HG03432 (cell line): ENCODE data around the gene CACNA1S.
A peak's percentile ranks its signal among the peaks of the same experiment; 100 is the strongest.

Experiments
- ATAC-seq: cut with Tn5 transposase; IDR thresholded peaks from one replicate; pipeline ENCODE4 v1.9.1; 2021; ENCODE audit warnings: mild to moderate bottlenecking, moderate library complexity; ENCODE audit not compliant: unreplicated experiment

Gene CACNA1S

DNA sequence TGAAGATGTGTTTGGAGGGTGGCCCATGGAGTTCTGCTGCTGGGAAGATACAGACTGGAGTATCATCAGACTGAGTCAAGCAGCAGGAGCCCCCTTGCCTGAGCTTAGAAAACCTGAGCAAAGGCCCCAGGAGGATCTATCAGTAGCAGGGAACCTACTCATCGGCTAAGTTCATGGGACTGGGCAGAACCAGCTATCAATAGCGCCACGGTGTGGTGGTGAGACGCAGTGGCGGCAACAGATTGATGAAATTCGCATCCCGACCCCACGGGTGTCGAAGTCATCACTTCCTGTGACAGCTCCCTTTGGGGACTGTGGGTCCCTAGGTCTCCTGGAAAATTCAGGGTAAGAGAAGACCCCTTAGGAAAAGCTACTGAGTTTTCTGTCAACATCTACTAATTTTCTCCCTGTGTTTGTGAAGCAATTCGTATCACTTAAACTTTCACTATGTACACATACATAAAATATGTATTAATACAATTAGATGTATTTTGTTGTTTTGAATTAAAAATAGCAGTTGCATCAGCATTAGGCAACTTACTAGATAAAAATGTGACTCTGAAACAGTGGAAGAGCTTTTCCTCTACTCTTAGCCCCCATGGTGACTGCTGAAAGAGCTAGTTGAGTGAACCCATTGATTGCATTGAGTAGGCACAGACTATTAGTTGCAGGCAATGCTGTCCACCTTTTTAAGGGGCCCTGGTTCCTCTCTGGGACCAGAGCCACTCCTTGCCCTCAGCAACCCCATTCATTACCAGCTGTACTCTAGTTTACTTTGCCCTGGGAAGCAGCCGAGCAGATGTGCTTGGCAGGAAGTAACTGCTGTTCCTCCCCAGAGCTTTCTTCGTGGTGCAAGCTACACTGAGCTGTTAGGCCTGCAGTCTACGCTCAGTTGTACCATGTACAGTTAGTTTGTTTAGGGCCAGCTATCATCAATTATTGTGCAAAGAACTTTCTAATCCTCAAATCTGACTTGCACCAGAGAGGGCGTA is 7.3 kb upstream of the CACNA1S start:
- peak; percentile 55 for ATAC-seq

DNA sequence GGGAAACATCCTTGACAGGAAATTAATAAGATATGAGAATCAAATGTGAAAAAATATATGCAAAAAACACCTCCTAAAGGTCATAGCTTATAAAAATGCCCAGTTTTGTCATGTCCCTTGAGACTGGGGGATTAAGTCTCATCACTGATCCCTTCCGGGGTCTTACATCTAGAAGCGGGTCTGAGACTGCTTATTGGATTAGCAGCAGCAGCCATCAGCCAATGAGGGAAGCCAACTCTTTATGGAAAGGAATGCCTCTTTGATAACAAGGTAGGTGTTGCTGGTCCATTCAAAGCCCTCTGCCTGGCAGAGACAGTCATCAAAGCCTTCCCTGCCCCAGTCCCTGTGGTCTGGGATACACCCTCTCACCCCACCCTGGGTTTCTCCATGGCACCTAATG is 3.9 kb upstream of the CACNA1S start:
- no peak for ATAC-seq

DNA sequence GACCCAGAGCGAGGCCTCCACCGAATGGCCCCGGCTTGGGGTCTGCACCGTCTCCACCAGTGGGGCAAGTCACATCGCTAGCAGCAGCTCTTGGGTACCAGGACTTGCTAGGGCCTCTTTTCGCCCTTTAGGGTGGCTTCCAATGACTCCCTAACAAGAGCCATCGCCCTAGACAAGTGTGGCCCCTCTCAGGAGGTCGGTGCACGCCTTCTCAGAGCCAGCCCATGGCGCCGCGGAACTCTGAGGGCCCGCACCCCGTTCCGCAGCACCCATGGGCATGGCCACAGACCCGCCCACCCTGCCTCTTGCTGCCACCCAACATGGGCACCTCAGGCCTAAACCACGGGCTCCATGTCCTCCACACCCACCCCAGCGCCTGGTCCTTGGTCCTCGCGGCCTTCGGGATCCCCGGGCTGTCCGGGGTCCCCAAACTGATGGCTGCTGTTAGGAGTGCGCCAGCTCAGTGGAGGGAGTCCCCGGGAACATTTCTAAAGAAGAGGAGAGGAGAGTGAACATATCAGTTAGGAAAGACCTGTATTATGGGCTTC is 3.2 kb upstream of the CACNA1S start:
- no peak for ATAC-seq

DNA sequence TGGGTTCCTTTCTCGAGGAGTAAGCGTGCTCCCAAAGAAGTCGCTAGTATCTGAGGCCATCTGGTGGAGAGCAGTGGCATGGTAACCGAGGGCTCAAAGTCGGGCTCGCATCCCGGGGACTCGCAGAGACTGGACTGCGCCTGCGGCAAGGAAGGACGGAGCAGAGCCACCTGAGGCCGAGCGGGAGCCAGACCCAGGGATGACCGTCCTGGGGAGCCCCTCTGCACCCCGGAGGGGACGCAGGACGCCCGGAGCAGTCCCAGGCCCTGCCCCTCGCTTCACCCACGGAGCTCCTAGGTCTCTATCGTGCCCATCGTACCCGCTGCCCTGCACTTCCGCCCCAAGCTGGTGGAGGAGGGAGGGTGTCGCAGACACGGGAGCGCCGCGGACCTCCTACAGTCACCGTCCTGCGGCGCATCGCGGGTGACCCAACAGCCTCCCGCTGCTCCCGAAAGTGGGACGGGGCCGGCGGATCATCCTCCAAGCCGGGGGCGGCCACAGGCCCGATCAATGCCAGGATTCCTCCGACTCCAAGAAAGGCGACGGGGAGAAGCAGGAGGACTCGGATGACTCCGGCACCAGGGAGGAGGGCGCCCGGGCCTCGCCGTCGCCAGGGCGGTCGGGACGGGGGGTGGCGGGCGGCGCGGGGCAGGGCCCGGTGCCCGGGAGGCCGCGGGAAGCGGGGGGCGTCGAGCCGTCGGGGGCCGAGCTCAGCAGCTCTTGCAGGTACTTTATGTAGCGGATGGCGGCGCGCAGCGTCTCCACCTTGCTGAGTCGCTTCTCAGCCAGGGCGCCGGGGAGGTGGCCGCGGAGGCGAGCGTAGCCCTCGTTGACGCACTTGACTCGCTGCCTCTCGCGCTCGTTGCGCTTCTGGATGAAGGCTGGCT is 2.3 kb upstream of the CACNA1S start:
- peak; percentile 94 for ATAC-seq

DNA sequence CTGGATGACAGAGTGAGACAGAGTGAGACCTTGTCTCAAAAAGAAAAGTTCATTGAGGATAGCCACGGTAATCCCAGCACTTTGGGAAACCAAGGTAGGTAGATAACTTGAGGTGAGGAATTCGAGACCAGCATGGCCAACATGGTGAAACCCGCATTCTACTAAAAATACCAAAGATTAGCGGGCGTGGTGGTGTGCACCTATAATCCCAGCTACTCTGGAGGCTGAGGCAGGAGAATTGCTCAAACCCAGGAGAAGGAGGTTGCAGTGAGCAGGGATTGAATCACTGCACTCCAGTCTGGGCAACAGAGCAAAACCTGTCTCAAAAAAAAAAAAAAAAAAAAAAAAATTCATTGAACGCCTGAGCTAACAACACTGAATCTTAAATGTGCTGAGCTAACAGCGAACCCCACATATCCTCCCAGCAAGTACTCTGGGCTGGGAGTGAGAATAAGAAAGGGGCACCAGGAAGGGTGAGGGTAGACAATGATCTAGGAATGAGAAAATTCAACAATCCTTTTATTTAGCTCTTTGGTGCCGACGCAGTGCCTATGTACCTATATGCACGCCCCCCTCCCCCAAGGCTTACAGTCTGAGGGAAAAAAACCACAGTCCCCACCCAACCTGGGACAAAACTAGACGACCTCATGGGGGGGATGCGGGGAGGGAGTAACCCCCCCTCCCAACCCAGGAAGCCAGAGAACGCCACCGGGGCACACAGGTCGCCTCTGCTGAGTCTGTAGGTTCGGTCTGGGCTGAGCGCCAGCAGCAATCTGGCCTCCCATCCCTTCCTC is 1.4 kb upstream of the CACNA1S start:
- ATAC-seq, result no peak

DNA sequence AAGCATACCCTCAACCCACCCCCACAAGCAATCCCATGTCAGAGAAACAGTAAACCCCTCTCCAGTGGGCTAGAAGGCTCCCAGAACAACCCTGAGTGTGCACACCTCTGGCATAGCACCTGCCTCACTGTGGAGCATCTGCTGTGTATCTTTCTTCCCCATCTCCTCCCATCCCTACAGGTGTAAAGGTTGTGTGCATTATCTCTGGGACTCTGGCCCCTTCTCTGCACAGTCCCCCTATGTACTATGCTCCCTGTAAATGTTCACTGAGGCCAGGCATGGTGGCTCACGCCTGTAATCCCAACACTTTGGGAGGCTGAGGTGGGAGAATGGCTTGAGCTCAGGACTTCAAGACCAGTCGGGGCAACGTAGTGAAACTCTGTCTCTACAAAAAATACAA is 700 bp upstream of the CACNA1S start:
- no peak for ATAC-seq

DNA sequence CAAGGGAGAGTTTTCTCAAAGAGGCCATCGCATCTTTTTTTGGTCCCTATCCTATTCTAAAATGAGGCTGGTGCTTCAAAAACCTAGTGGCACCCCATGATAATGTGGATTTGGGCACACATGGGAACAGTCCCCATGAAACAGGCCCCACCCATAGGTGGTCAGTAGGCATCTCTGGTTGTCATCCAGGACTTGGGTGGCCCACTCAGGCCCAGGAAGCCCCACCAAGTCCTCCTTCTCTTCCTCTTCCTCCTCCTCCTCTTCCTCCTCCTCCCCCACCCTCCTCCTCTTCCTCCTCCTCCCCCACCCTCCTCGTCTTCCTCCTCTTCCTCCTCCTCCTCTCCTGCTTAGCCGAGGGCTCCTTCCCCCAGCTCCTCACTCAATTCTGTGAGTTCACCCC is 554 bp downstream of the CACNA1S start:
- ATAC-seq, result no peak

DNA sequence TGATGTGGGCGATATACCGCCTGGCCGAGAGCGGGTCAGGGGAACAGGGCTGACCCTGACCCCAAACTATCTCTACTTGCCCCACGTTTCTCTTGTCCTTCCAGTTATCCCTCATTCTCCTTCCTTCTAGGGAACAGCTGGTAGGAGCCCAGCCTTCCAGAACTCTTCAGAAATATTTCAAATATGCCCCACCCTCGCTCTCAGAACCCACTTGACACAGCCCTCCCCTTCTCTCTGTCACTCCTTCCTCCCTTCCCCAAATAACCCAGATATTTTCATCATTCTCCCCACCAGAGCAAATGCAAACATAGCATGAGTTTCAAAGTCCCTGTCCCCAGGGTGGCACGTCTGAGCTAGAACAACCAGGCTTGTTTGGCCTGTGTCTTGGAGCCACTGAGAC is 1.1 kb downstream of the CACNA1S start:
- ATAC-seq, result no peak

DNA sequence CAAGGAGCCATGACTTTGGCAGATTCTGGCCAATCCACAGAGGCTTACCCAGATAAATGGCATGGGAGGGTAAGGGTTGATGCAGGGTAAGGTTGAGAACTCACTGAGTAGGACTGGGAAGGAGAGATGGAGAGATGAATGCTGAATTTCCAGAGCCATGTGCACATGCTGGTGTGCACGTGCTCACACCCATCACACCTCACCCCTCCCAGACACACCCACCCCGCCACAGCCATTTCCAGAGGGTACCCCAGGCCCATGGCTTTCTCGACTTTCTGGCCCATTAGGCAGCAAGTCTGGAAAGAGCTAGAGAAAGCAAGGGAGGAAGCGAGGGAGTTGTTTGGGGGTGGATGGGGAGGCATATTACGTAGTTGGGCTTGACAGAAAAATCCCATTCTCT is 1.6 kb downstream of the CACNA1S start:
- ATAC-seq, result no peak

DNA sequence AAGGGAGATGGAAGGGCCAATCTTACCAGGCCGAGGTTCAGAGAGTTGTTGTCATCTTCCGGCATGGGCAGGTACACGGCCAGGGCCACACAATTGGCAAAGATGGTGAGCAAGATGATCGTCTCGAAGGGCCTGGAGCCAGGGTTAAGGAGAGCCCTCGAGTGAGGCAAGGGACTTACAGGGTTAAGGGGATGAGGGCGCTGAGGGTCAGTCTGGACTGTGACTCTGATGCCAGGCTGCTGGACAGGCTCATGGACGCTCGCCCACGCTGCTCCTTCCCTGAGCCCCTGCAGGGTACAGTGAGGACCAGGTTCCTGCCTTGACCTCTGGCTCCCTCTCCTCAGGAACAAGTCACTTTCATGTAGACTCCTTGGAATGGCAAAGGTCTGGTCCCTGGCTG is 2.1 kb downstream of the CACNA1S start:
- ATAC-seq, result no peak

DNA sequence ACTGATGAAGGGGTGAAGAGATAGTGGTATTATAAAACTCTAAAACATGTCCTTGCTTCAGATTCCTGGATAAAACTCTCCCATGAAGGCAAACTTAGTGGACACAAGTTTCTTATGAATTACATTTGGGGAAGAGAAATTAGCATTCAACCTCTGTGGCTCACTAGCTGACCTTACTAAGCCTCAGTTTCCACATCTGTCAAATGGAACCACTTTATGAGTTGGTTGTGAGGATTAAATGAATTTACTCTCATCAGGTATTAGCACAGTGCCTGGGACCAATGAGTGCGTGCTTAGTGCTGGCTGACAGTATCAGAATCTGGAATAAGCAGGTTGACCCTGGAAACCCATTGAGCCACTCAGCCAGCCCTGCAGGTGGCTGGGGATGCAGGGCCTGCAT is 2.6 kb downstream of the CACNA1S start:
- ATAC-seq, result no peak

DNA sequence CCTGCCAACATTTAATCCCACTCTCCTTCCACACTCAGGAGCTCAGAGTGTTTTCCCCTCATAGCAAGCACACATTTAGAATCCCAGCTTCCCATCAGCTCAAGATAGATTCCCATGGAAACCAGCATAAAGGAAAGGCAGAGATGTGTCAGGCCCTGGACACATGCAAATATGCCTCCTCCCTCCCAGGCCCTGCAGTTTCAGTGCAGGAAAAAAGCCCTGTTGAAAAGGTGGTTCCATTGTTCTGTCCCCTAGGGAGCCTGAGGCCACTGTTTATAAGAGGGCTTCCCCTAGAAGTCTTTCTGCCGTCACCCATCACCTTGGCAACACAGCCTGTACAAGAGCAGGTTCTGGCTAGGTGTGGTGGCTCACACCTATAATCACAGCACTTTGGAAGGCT is 3.6 kb downstream of the CACNA1S start:
- ATAC-seq, result no peak

DNA sequence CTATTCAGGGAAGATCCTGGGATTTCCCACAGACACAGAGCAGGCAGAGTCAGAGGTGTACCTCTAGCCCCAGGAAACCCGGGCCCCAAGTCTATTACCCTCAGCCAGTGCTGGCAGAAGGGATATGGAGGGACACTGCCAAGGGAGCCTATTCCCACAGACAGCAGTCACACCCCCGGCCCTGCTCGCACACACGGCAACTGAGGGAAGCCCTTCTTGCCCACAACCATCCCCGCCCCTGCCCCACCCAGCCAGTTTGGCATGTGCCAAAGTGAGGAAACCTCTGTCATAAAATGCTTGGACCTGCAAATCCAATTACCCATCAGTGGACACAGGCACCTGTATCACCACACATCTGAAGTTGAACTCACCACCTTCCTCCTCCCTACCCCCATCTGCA is 6.5 kb downstream of the CACNA1S start:
- no peak for ATAC-seq

DNA sequence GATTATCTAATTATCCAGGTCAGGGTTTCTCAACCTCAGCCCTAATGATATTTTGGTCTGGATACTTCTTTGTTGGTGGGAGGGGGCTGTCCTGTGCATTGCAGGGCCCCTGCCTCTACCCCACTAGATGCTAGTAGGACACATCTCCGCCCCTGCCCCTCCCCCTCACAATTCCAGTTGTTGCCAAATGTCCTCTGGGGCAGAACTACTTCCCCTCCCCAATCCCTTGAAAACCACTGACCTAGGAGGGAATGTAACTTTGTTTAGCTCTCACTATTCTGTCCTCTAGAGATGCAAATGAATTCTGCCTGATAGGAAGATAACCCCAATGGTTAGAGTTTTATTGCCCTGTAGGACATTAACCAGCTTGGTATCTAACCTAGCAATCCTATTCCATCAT is 8.1 kb downstream of the CACNA1S start:
- ATAC-seq, result no peak

DNA sequence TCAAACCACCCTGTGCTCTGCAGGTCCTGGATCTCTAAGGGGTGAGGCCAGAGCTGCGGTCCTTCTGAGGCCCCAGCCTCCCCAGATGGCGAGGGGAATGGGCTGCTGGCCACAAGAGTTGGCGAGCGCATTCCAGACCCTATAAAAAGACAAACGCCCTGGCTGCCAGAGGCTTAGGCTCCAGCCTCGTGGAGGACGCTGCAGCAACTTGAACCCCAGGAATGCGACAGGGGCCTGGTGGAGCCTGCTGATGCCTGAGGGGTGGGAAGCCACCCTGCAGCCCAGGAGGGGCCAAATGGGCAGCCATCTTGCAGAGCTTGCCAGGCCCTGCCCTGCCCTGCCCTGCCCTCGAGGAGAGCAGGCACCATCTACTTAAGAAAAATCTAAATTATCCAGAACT is 8.6 kb downstream of the CACNA1S start:
- ATAC-seq, result no peak

DNA sequence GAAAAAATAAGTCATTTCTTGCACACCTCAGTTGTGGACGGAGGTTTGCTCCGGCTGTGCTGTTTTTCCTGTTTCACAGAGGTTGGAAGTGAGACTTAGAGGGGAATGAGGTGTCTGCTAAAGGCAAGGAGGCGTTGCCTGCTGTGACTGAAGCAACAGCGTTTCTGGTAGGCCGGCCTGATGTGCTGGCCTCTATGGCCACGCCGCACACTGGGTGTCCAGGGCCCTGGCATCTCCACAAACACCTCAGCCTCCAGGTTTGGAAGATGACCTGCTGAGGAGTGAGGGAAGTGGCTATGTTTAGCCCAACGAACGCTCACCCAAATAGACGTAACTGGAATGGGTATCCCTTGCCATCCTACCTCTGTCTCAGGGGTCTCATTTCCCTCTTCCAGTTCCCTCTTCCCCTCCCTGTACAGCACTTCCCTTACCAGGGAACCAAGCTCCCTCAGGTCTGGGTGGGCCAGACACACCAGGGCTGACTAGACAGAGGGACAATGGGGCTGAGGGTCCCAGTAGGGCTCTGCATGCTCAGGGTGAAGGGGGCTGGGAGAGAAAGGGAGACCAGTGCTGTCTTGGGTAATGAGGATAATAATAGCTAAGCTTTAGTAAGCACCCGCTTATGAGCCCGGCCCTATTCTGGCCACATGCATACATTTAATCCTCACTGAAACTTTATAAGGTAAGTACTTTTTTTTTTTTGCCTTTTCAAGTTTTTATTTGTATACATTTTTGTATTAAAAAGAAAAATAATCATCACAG is 11.9 kb downstream of the CACNA1S start:
- no peak for ATAC-seq

DNA sequence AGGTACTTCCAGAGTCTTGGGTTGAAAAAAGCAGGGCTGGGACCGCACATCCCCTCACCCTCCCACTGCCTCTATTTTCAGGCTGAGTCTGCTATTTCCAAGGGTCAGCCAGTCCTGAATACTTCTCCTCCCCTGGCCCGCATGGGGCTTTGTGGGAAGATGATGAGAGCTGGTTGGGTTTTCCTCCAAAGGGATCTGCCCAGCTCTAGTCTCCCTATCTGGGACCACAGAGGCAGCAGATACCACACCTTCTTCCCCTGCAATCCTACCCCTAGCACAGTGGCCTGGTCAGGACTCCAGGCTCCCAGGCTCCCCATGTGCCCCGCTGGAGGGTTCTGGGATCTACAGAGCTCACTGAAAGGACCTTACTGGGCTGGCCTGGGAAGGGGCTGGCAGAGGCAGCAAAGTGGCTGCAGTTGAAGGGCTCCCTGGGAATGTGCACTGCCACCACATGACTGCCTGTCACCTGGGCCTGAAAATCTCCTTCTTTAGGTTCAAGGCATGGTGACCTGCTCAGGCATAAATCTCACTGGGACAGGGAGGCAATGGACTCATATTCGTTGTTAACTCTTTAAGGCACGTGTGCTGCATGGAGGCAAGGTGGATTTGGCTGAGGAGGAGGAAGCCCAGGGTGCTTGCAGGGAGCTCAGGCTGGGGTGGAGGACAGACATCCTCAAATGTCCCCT is 13.1 kb downstream of the CACNA1S start:
- ATAC-seq, result no peak

DNA sequence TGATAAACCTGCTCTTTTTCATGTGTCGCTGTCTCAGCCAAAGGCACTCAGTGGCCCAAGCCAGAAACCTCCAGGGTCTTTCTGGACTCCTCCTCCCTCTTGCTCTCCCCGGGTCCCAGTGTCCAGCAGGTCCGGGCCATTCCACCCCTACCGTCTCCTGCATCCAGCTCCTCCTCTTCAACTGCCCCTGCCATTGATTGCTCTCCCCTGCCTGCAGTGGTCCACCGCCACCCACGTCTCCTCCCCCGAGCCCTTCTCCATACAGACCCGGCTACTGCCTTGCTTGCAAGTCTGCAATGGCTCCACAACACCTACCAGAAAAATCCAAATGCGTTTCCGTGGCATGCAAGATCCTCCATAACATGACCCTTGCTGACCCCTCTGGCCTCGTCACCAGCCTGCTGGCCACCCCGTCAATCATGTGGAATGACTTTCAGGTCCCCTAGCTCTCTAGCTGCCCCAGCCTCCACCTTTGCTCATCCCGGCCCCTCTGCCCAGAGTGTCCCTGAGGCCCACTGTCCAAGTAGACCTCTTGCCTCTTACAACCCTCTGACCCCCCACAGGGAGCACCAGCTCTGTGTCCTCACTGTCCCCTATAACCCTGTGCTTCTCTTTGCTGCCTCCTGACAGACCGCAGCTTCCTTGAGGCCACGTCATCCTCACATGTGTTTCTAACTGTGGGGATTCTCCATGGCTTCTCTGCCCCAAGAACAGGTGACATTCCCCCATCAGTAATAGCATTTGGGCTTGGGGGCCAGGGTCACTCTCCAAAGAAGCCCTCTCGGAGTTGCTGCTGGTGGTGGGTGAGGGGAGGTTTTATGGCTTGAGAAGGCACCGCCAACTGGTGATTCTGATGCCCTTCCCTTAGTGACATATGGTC is 15.0 kb downstream of the CACNA1S start:
- no peak for ATAC-seq
